ENCODE results near the gene ANO2.

ANO2 gene

DNA sequence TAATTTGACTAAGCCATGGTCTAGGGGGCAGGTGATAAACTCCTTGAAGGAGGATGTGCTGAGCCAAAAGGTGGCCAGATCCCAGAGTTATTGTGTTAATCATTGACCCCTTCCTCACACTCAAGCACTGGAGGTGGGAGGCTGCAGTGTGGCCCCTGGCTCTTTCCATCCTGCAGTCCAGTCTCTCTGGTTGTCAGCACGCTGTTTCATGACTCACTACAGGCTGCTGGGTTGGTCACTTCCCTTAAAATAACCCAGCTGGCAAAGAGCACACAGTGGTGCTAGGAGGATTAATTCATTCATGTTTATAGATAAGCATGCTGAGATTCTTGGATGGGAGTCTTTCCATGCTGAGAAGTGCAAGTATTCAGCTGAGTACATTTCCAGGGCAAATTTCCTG lies 228.9 kb downstream of the ANO2 start:
- H3K27me3 ChIP-seq (ENCODE audit: low read depth): no peaks in the 10 kb centered on the region
- H3K4me1 ChIP-seq: no peaks in the 10 kb centered on the region
- in situ Hi-C loops (cut with MboI; ENCODE audit: low sequenced_read_pairs): no loop called here
- no peaks in the 10 kb centered on the region for H3K36me3 ChIP-seq (replicated peaks)
- H3K9me3 ChIP-seq: no peaks in the 10 kb centered on the region
- no peak for DNase-seq (ENCODE audit: low spot score in 2 of 2)
- no peak overlapping the region for H3K4me3 ChIP-seq

DNA sequence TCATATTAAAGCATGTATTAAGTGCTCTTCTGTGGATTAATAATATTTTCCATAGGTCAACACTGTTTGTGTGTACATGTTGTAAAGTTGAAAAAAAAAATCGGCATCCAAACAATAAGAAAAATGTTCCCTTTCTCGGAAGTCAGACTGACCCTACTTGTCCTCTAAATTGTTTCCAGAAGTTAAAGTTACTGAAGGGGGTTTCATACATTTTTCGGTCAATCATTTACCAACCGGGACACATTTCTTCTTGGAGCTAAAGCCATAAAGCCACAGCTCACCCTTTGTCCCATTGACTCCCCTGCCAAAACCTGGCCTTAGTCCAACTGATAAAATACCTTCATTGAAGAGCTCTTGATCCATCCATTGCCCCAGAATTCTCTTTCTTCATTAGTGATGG lies 230.0 kb downstream of the ANO2 start:
- no peaks in the 10 kb centered on the region for H3K27me3 ChIP-seq (ENCODE audit: low read depth)
- in situ Hi-C loops (cut with MboI; ENCODE audit: low sequenced_read_pairs): no loop called here
- H3K4me3 ChIP-seq: no peak overlapping the region
- H3K9me3 ChIP-seq: no peaks in the 10 kb centered on the region
- H3K36me3 ChIP-seq (replicated peaks): no peaks in the 10 kb centered on the region
- no peaks in the 10 kb centered on the region for H3K4me1 ChIP-seq
- no peak for DNase-seq (ENCODE audit: low spot score in 2 of 2)

DNA sequence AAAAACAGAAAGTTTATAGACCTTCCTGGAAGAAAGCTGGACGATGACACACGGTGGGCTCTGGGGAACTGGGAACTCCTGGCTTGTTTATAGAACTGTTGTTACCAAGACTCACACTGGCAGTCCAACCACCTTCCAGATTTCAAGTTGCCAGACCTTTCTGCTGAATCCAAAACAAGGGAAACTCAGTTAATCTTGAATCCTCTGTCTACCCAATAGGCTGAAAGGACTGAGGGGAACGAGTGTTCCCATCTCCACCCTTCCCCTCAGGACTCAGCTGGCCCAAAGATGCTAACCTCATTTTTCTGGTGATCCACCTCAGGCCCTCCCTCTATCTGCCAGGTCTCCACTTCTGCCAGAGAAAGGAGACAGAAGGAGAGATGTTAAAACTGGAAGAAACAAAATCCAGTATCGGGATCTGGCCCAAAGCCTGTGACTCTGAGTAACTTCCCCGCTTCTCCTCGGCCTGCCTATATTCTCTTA lies 231.4 kb downstream of the ANO2 start:
- no peaks in the 10 kb centered on the region for H3K36me3 ChIP-seq (replicated peaks)
- no peaks in the 10 kb centered on the region for H3K27me3 ChIP-seq (ENCODE audit: low read depth)
- H3K9me3 ChIP-seq: no peaks in the 10 kb centered on the region
- DNase-seq (ENCODE audit: low spot score in 2 of 2): no peak
- H3K4me1 ChIP-seq: no peaks in the 10 kb centered on the region
- H3K4me3 ChIP-seq: no peak overlapping the region
- in situ Hi-C loops (cut with MboI; ENCODE audit: low sequenced_read_pairs): no loop called here

DNA sequence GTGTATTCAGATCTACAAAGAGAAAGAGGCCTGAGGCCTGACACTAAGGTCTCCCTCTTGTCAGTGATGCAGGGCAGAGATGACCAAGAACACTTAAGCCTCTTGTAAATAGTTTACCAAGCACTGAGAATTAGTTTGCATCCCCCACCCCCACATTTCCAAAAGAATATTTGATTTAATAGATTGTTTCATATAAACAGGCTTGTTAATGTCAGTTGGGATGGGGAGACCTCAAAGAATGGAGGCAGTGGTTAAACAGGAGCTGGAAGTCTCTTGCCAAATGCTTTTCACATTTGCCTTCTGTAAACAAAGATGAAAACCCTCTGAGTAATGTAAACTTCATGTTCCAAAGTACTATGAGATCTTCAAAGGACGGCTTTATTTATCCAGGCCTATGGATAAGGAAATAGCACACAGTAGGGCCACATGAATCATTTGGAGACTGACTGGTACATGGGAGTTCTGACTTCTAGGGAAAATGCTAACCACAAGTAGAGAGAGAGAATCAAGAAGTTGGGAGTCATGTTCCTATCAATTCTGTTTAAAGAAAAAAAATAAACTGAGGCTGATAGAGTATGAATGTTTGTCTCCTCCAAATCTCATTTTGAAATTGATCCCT lies 234.7 kb downstream of the ANO2 start:
- no peak for DNase-seq (ENCODE audit: low spot score in 2 of 2)
- no peak overlapping the region for H3K4me3 ChIP-seq
- in situ Hi-C loops (cut with MboI; ENCODE audit: low sequenced_read_pairs): no loop called here
- H3K36me3 ChIP-seq (replicated peaks): no peaks in the 10 kb centered on the region
- no peaks in the 10 kb centered on the region for H3K9me3 ChIP-seq
- no peaks in the 10 kb centered on the region for H3K4me1 ChIP-seq
- H3K27me3 ChIP-seq (ENCODE audit: low read depth): no peaks in the 10 kb centered on the region

DNA sequence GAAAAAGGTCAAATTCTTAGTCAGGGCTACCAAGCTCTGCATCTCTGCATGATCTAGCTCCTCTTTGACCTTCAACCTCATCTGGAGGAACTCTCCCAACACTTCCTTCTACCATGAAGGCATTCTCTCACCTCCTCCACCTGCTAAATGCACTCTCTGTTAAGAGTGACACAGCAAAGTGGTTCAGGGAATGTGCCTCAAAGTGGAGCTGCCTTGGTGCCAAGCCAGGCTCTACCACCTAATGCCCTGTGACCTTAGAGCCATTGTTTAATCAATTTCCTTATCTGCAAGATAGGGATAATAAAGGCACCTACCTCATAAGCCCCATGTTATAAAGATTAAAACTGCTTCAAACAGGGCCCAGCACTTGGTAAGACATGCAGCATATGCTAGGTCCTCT lies 236.7 kb downstream of the ANO2 start:
- no peaks in the 10 kb centered on the region for H3K4me1 ChIP-seq
- H3K4me3 ChIP-seq: no peak overlapping the region
- H3K27me3 ChIP-seq (ENCODE audit: low read depth): no peaks in the 10 kb centered on the region
- no peaks in the 10 kb centered on the region for H3K36me3 ChIP-seq (replicated peaks)
- in situ Hi-C loops (cut with MboI; ENCODE audit: low sequenced_read_pairs): no loop called here
- DNase-seq (ENCODE audit: low spot score in 2 of 2): no peak
- H3K9me3 ChIP-seq: no peaks in the 10 kb centered on the region

DNA sequence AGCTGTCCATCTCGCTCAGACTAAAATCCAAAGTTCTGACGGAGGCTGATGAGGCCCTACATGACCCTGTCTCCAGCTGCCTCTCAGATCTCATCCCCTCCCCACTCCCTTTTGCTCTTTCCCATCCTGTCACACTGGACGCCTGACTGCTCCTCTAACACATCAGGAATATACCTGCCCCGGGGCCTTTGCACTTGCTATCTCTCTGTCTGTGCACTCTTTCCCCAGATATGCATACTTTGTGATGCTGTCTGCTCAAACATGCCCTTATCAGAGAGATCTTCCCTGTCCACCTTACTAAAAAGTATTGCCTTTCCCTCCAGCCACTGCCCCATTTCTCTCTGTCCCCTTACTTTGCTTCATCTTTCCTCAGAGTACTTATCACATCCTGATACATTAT lies 238.8 kb downstream of the ANO2 start:
- no peak for DNase-seq (ENCODE audit: low spot score in 2 of 2)
- Histone ChIP-seq H3K4me1 (no peaks in the 10 kb centered on the region), H3K9me3 (no peaks in the 10 kb centered on the region), H3K36me3 (replicated peaks) (no peaks in the 10 kb centered on the region), H3K27me3 (ENCODE audit: low read depth) (no peaks in the 10 kb centered on the region), H3K4me3 (no peak overlapping the region)
- in situ Hi-C loops (cut with MboI; ENCODE audit: low sequenced_read_pairs): no loop called here

DNA sequence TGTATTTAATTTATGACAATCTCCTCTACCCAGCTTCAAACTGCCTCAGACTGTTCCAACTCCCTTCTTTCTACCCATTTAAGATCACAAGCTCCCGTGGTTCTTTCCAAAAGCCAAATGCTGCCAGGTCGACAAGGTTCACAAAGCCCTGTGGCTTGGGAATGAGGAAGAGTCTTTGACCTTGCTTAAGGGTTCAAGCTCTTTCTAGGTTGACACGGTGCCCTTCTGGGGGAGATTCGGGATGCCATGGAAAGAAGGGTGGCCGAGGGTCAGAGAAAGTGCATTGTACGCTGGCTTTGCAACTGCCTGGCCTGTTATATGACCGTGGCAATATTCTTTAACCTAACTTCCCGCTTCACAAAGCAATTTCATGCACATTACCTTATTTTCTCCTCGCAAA lies 239.3 kb downstream of the ANO2 start:
- H3K4me1 ChIP-seq: no peaks in the 10 kb centered on the region
- no peaks in the 10 kb centered on the region for H3K9me3 ChIP-seq
- no peaks in the 10 kb centered on the region for H3K36me3 ChIP-seq (replicated peaks)
- no peak overlapping the region for H3K4me3 ChIP-seq
- in situ Hi-C loops (cut with MboI; ENCODE audit: low sequenced_read_pairs): no loop called here
- H3K27me3 ChIP-seq (ENCODE audit: low read depth): no peaks in the 10 kb centered on the region
- no peak for DNase-seq (ENCODE audit: low spot score in 2 of 2)

DNA sequence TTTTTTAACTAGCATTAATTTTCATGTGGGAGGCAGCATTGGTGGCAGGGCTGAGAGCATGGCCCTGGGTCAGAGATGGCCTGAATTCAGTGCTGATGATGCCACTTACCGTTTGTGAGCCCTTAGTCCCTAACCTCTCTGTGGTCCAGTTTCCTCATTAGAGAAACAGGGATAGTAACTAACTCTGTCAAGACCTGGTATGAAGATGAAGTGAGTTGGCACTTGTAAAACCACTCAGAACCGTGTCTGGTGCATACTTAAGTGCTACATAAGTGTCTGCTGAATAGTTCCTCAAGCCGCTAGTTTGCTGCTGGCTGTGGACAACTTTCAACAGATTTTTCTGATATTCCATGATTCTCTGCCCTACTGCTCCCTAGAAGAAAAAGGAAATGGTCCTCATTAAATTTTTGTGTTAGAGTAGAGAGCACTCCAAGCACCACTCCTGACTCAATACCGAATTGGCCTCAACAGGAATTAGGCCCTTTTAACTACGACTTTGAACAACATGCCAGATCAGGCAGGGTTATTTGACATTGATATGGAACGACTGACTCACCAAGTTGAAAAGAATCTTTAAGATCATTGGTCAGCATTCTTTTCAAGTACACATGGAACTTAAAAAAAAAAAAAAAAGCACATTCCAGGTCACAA lies 250.2 kb downstream of the ANO2 start:
- no peak overlapping the region for H3K4me3 ChIP-seq
- no peaks in the 10 kb centered on the region for H3K4me1 ChIP-seq
- no peaks in the 10 kb centered on the region for H3K9me3 ChIP-seq
- H3K36me3 ChIP-seq (replicated peaks): no peaks in the 10 kb centered on the region
- no peaks in the 10 kb centered on the region for H3K27me3 ChIP-seq (ENCODE audit: low read depth)
- in situ Hi-C loops (cut with MboI; ENCODE audit: low sequenced_read_pairs): no loop called here
- DNase-seq (ENCODE audit: low spot score in 2 of 2): no peak

DNA sequence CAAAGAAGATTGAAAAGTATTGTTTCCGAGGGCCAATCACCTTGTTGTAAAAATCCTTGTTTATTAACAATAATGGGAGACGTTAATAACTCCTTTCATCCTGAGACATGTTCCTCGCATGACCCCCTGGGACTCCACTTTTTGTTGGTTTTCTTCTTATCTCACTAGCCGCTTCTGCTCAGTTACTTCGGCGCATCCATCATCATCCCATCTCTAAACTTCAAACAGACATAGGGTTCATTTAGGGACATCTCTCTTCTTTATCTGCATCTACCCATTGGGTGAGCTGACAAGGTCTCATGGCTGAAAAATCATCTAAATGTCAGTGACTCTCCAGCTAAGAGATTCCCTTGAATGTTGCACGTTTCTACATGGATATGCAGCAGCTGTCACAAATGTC lies 252.2 kb downstream of the ANO2 start:
- Histone ChIP-seq H3K9me3 (no peaks in the 10 kb centered on the region), H3K4me3 (no peak overlapping the region), H3K4me1 (no peaks in the 10 kb centered on the region), H3K36me3 (replicated peaks) (no peaks in the 10 kb centered on the region), H3K27me3 (ENCODE audit: low read depth) (no peaks in the 10 kb centered on the region)
- DNase-seq (ENCODE audit: low spot score in 2 of 2): no peak
- in situ Hi-C loops (cut with MboI; ENCODE audit: low sequenced_read_pairs): no loop called here

DNA sequence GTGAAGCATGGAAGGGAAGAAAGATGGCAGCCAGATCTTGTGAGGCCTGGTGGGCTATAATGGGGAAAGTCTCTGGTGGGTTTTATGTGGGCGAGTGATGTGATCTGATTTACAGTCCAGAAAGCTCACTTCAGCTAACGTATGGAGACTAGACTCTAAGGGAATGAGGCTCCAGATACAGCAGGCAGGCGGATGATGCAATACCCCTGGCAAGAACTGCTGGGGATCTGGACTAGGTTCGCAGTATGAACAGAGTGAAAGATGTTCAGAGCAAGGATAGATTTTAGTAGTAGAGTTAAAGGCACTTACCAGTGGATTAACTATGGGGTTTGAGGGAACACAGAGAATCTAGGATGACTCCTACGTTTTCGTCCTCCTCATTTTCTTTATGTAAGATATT lies 253.1 kb downstream of the ANO2 start:
- no peak overlapping the region for H3K4me3 ChIP-seq
- in situ Hi-C loops (cut with MboI; ENCODE audit: low sequenced_read_pairs): no loop called here
- H3K27me3 ChIP-seq (ENCODE audit: low read depth): no peaks in the 10 kb centered on the region
- no peaks in the 10 kb centered on the region for H3K9me3 ChIP-seq
- DNase-seq (ENCODE audit: low spot score in 2 of 2): no peak
- no peaks in the 10 kb centered on the region for H3K4me1 ChIP-seq
- no peaks in the 10 kb centered on the region for H3K36me3 ChIP-seq (replicated peaks)

DNA sequence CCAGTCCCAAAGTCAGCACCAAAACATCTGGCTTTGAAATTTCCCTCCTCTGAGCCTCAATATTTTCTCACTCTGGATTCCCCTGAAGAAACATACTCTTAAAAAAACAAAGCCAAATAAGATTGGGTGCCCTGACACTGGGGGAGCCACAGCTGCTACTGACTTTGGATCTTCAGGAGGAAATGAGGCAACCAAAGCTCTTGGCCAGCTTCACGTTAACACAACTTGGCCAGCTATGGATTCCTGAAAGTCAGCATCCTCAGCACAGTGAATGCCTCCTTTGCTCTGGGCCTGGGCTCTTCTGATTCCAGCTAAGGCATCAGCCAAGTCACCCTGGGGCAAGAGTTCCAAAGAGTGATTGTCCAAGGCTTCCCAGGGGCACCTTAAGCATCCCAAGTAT lies 254.8 kb downstream of the ANO2 start:
- DNase-seq (ENCODE audit: low spot score in 2 of 2): no peak
- in situ Hi-C loops (cut with MboI; ENCODE audit: low sequenced_read_pairs): no loop called here
- H3K36me3 ChIP-seq (replicated peaks): no peaks in the 10 kb centered on the region
- no peaks in the 10 kb centered on the region for H3K9me3 ChIP-seq
- no peaks in the 10 kb centered on the region for H3K27me3 ChIP-seq (ENCODE audit: low read depth)
- no peak overlapping the region for H3K4me3 ChIP-seq
- H3K4me1 ChIP-seq: no peaks in the 10 kb centered on the region

DNA sequence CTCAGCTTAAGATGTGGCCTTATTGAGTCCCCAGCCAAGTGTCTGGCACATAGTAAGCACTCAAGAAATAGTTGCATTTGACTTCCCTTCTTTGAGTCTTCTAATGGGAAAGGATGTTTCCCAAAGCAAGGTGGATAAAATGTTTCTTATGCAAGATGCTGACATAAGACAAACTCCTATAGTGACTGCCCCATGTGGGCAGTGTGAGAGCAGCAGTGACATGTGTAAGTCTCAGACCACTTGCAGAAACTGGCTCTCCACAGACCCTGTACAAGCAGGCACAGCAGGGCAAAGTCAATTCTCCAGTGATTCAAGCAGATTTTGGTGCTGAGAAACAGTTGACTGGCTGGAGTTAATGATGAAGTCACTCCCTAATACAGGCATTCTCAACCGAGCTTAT lies 255.3 kb downstream of the ANO2 start:
- Histone ChIP-seq H3K9me3 (no peaks in the 10 kb centered on the region), H3K4me1 (no peaks in the 10 kb centered on the region), H3K4me3 (no peak overlapping the region), H3K27me3 (ENCODE audit: low read depth) (no peaks in the 10 kb centered on the region), H3K36me3 (replicated peaks) (no peaks in the 10 kb centered on the region)
- no peak for DNase-seq (ENCODE audit: low spot score in 2 of 2)
- in situ Hi-C loops (cut with MboI; ENCODE audit: low sequenced_read_pairs): no loop called here

DNA sequence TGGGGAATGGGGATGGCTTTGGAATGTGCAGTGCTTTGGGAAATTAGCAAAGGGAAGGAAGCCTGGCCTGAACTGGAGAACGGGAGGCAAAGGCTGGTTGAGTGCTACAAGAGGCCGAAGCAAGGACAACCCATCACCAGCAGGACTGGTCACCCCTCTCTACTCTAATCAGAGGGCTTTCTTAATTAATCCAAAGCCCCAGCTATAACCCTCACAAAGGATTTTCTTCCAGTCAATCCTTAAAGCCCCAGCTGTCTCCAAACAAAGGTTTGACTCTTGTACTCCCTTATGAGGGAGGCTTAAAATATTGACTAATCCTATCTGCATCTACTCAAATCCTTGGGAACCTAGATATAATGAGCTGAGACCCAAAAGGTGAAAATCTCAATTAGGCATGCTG lies 256.8 kb downstream of the ANO2 start:
- Histone ChIP-seq H3K27me3 (ENCODE audit: low read depth) (no peaks in the 10 kb centered on the region), H3K36me3 (replicated peaks) (no peaks in the 10 kb centered on the region), H3K4me3 (no peak overlapping the region), H3K9me3 (no peaks in the 10 kb centered on the region), H3K4me1 (no peaks in the 10 kb centered on the region)
- in situ Hi-C loops (cut with MboI; ENCODE audit: low sequenced_read_pairs): no loop called here
- DNase-seq (ENCODE audit: low spot score in 2 of 2): no peak

DNA sequence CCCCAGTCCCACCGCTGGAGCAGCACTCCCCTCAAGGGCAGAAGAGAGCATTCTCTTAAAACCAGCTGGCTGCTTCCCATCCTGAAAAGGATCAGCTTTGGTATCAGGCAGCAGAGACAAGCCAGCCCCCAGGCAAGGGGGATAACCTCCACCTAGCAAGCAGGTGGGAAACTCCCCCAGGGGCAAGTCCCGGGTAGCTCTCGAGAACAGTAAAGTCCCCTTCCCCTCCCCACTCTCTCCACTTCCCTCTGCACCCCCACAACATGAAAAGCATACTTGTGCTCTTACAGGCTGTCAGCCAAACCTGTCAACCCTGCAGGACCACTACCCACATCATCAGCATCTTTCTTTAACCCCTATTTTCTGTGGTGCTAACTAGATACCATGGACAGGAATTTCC lies 259.1 kb downstream of the ANO2 start:
- in situ Hi-C loops (cut with MboI; ENCODE audit: low sequenced_read_pairs): no loop called here
- DNase-seq (ENCODE audit: low spot score in 2 of 2): no peak
- H3K27me3 ChIP-seq (ENCODE audit: low read depth): no peaks in the 10 kb centered on the region

DNA sequence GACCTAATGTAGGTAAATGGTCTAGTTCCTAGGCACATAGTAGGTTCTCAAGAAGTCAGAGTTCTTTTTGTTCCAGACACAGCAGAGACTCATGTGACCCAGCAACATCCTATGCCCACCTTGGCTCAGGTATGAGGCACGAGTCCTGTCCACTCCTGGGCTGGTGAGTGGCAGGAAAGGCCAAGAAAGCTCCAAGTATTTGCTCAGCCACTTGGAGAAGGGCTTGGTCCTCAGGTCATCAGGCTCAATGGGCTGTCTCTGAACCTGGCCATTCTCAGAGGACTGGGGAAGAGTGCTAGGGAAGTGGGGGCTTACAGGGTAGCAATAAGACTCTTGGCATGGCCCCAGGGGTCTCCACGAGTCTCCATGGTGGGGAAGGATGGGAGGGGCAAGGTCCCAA lies 260.1 kb downstream of the ANO2 start:
- no peaks in the 10 kb centered on the region for H3K4me1 ChIP-seq
- in situ Hi-C loops (cut with MboI; ENCODE audit: low sequenced_read_pairs): no loop called here
- H3K4me3 ChIP-seq: no peak overlapping the region
- H3K36me3 ChIP-seq (replicated peaks): no peaks in the 10 kb centered on the region
- no peaks in the 10 kb centered on the region for H3K9me3 ChIP-seq
- no peak for DNase-seq (ENCODE audit: low spot score in 2 of 2)
- no peaks in the 10 kb centered on the region for H3K27me3 ChIP-seq (ENCODE audit: low read depth)

More for the DNA sequence above, 259.1 kb downstream of the ANO2 start:
- Histone ChIP-seq H3K36me3 (replicated peaks) (no peaks in the 10 kb centered on the region), H3K4me3 (no peak overlapping the region), H3K9me3 (no peaks in the 10 kb centered on the region), H3K4me1 (no peaks in the 10 kb centered on the region)

All from HAP-1 (cell line).